Left ventricle myocardium superior (tissue), 1 donor: Measurements from ENCODE around the gene B3GALT5. TPM values are rescaled to one million over a fixed set of nuclear protein-coding genes. Genes with fewer than 3 reads are reported as not detected.

Source experiments
- ATAC-seq: fragments of 200-7000 bp; cut with Tn5 transposase; one replicate; pipeline ENCODE4 v1.9.1; 2020; ENCODE audit warnings: mild to moderate bottlenecking, moderate library complexity
- DNase-seq: peaks from one replicate; pipeline ENCODE4 v3.0.0-alpha.2; 2020
- intact Hi-C: fragments of 100-400 bp; cut with micrococcal nuclease; formaldehyde crosslinking; loops from one replicate; pipeline ENCODE4 v1.11.0; 2022
- total RNA-seq: library from RNA; stranded (reverse); fragmentation: NEBNext Ultra II Directional; extraction: Animal tissue kit (Norgen Biotek cat#: 25700); gene quantifications from one replicate; pipeline ENCODE4 v1.2.1, GENCODE V29; 2021
- donor health status: DM: no; HTN: yes; CAD: no; lungs with severe emphysema.

Gene B3GALT5
- total RNA-seq, 1 donor from 2014 or later = 0.10 TPM

DNA sequence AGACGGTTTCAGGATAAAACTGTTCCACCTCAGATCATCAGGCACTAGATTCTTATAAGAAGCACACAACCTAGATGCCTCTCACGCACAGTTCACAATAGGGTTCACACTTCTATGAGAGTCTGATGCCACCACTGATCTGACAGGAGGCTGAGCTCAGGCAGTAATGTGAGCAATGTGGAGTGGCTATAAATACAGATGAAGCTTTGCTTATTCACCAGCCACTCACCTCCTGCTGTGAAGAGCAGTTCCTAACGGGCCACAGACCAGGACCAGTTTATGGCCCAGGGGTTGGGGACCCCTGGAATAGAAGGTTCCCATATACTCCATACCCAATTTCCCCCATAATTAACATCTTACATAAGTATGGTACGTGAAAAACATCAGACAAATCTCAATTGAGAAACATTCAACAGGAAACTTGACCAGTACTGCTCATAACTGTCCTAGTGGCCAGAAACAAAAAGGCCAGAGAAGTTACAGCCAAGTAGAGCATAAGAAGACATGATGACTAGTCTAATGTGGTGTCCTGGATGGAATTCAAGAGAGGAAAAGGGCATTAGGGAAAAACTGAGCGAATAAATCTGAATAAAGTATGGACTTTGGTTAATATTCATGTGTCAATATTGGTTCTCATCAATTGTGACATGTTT, 107.5 kb downstream of the B3GALT5 start:
- peak; percentile 41 for ATAC-seq
- intact Hi-C loops = no loop called here

DNA sequence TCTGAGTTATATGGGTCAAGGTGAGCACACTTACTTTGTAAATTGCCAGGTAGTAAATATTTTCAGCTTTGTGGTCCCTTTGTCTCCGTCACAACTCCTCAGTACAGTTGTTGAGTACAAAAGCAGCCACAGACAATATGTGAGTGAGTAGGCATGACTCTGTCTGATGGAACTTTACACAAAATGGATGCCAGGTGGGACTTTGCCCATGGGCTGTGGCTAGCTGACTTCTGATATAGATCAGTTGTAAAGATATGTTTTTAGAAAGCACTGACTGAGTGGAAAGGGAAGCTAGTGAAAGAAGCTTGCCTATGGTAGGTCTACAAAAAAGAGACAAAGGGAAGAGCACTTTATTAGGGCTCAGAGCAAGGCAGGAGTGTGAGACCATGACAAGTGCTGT, 109.1 kb downstream of the B3GALT5 start:
- DNase-seq = no peak
- intact Hi-C loops = no loop called here
- no peak for ATAC-seq

More for the DNA sequence above, 107.5 kb downstream of the B3GALT5 start:
- DNase-seq = no peak

Other genes with a start within 250 kb of the B3GALT5 start
- gene LCA5L, start 167.2 kb upstream of the B3GALT5 start, total RNA-seq = 0.40 TPM
- 127 TPM for gene SH3BGR, start 161.0 kb upstream of the B3GALT5 start, total RNA-seq
- gene IGSF5, start 132.2 kb downstream of the B3GALT5 start, total RNA-seq = 4.1 TPM